K562 (cell line): ENCODE results near the gene FGF1. TPM values are rescaled to one million over a fixed set of nuclear protein-coding genes. Genes with fewer than 3 reads are reported as not detected.

Experiments used
- ATAC-seq: fragments of 200-7000 bp; cut with Tn5 transposase; 3 replicates; pipeline ENCODE4 v1.9.1; 2020; ENCODE audit warnings: moderate library complexity
- BruUV-seq: library from RNA; stranded (reverse); fragments of 400-500 nt; replicated peaks from 2 replicates; lab custom pipeline; 2021; lab: Mats Ljungman, UMichigan
- CTCF ChIA-PET: fragments of 300-600 bp; formaldehyde crosslinking; extraction: SDS; loops from one replicate; lab custom pipeline; 2021; ENCODE audit warnings: low intra/inter-chr PET ratio; lab: Yijun Ruan, JAX
- POLR2A ChIA-PET: fragments of 300-600, 350-650 bp; sonication (Branson Sonifier 250); formaldehyde crosslinking; extraction: SDS; loops from one replicate; lab custom pipeline; 2021; ENCODE audit warnings: antibody characterized with exemption, inconsistent platforms; lab: Yijun Ruan, JAX
- DNase-seq, 4 experiments: peaks; one replicate each; pipeline versions ENCODE4 v3.0.0 to v3.0.0-alpha.2; 2011 to 2018; ENCODE audit warnings: low spot score in 3 of 4, mixed read lengths in 3 of 4; ENCODE audit errors: extremely low read depth in 1 of 4
- FAIRE-seq: peaks from 2 replicates; lab custom pipeline; 2011; peaks lifted over from hg19 to GRCh38; lab: Jason Lieb, UNC
- H2AFZ ChIP-seq: 2 replicates; pipeline ENCODE4 v1.6.0; 2011; ENCODE audit warnings: low read depth, low read length, control low read depth, inconsistent platforms
- H3K27ac ChIP-seq: fragments of 200-600 bp; 3 replicates; pipeline ENCODE4 v1.8.0; 2011; ENCODE audit warnings: low read depth, mild to moderate bottlenecking, control low read depth, inconsistent platforms, low read length, moderate library complexity, mixed read lengths; ENCODE audit errors: extremely low read depth
- H3K27me3 ChIP-seq, 2 experiments: fragments of 300-600 bp in 1 of 2; 2 replicates in 1 of 2; 3 replicates in 1 of 2; pipeline versions ENCODE4 v1.6.0 to v1.8.0; 2011; ENCODE audit warnings: inconsistent platforms in 2 of 2, low read length in 2 of 2, mild to moderate bottlenecking in 1 of 2, mixed read lengths in 1 of 2, moderate library complexity in 1 of 2; ENCODE audit not compliant: control insufficient read depth in 2 of 2, insufficient read depth in 2 of 2
- H3K36me3 ChIP-seq: fragments of 300-600 bp; 3 replicates; pipeline ENCODE4 v1.8.0; 2011; ENCODE audit warnings: mild to moderate bottlenecking, low read length, inconsistent platforms; ENCODE audit not compliant: control insufficient read depth, insufficient read depth
- H3K4me1 ChIP-seq, 2 experiments: fragments of 200-600 bp in 1 of 2; replicated peaks in 1 of 2; 2 replicates in 1 of 2; 3 replicates in 1 of 2; pipeline versions ENCODE4 v1.5.1 to v1.8.0; 2011; ENCODE audit warnings: inconsistent platforms in 2 of 2, low read length in 2 of 2, mild to moderate bottlenecking in 1 of 2, mixed read lengths in 1 of 2, moderate library complexity in 1 of 2; ENCODE audit not compliant: control insufficient read depth in 2 of 2, insufficient read depth in 2 of 2
- H3K4me2 ChIP-seq: 2 replicates; pipeline ENCODE4 v1.6.1; 2011; ENCODE audit warnings: low read length, control low read depth, inconsistent platforms, mixed read lengths; ENCODE audit not compliant: insufficient read depth
- H3K4me3 ChIP-seq: fragments of 200-600 bp; sonication (generic), shearing (Covaris generic); 2 replicates; pipeline ENCODE4 v1.5.1; 2016; ENCODE audit warnings: control low read depth, inconsistent platforms
- H3K79me2 ChIP-seq: fragments of 200-600 bp; 3 replicates; pipeline ENCODE4 v1.8.0; 2011; ENCODE audit warnings: low read length, inconsistent platforms; ENCODE audit not compliant: control insufficient read depth, insufficient read depth
- H3K9ac ChIP-seq, 2 experiments: 2 replicates each; pipeline versions ENCODE4 v1.6.0 to v1.6.1; 2011; ENCODE audit warnings: low read depth in 2 of 2, low read length in 2 of 2, control low read depth in 1 of 2, inconsistent platforms in 1 of 2, mild to moderate bottlenecking in 1 of 2, mixed read lengths in 1 of 2; ENCODE audit not compliant: insufficient read depth in 1 of 2
- H3K9me1 ChIP-seq: one replicate; pipeline ENCODE4 v1.6.0; 2011; ENCODE audit warnings: inconsistent platforms, mild to moderate bottlenecking, low read length, moderate library complexity; ENCODE audit not compliant: control insufficient read depth, insufficient read depth
- H3K9me3 ChIP-seq: replicated peaks from 2 replicates; pipeline ENCODE4 v1.5.1; 2011; ENCODE audit warnings: low read depth, low read length, inconsistent platforms; ENCODE audit not compliant: control insufficient read depth, insufficient read depth
- H4K20me1 ChIP-seq: replicated peaks from 2 replicates; pipeline ENCODE4 v1.6.1; 2011; ENCODE audit warnings: low read length, inconsistent platforms, mixed read lengths; ENCODE audit not compliant: control insufficient read depth, insufficient read depth
- GATAD2B ChIP-seq: fragments of 450-650 bp; IDR thresholded peaks from 2 replicates; pipeline ENCODE4 v1.6.1; 2017; ENCODE audit warnings: mild to moderate bottlenecking, borderline replicate concordance
- LARP7 ChIP-seq: fragments of 450-650 bp; IDR thresholded peaks from 2 replicates; pipeline ENCODE4 v1.6.1; 2016
- MAFK ChIP-seq: IDR thresholded peaks from 2 replicates; pipeline ENCODE4 v1.6.1; 2011; ENCODE audit warnings: low read length, improper control_type of control experiment
- NFATC3 ChIP-seq: fragments of 450-650 bp; IDR thresholded peaks from 2 replicates; pipeline ENCODE4 v1.6.1; 2017; ENCODE audit warnings: mild to moderate bottlenecking
- NFYB ChIP-seq: IDR thresholded peaks from 2 replicates; pipeline ENCODE4 v1.6.1; 2011; ENCODE audit warnings: mild to moderate bottlenecking, moderate library complexity; ENCODE audit not compliant: insufficient read length; ENCODE audit errors: extremely low read depth
- PURB ChIP-seq: sonication (generic); formaldehyde crosslinking; IDR thresholded peaks from 2 replicates; pipeline ENCODE4 v1.9.0; 2021; ENCODE audit warnings: low read depth, mild to moderate bottlenecking, missing genetic modification reagents
- SLC30A9 ChIP-seq: fragments of 250-450 bp; sonication (Bioruptor Pico); IDR thresholded peaks from 2 replicates; pipeline ENCODE4 v1.8.0; 2022; ENCODE audit warnings: mild to moderate bottlenecking, moderate library complexity
- SMC3 ChIP-seq: conservative IDR thresholded peaks from 2 replicates; pipeline ENCODE4 v1.6.1; 2011; ENCODE audit warnings: low read depth, low read length, improper control_type of control experiment; ENCODE audit not compliant: insufficient read depth
- WGBS: fragments of 100-300 bp; shearing (Covaris generic); methylation state at CpG from one replicate; pipeline ENCODE4 v1.1.6; 2016; ENCODE audit warnings: low coverage, mixed read lengths; ENCODE audit not compliant: insufficient coverage; ENCODE audit errors: missing lambda C conversion rate; 5-methylcytosine and 5-hydroxymethylcytosine counted together
- in situ Hi-C: fragments of 300-500 bp; cut with MboI; formaldehyde crosslinking; loops from 4 replicates; pipeline ENCODE4 v1.15.0; 2018; ENCODE audit warnings: inconsistent platforms, mixed read lengths
- intact Hi-C: fragments of 100-400 bp; cut with micrococcal nuclease; formaldehyde crosslinking; loops from 2 replicates; pipeline ENCODE4 v1.14.2; 2022
- polyA plus RNA-seq, 8 experiments: library from polyadenylated mRNA; depleted of rRNA in 4 of 8; stranded (reverse) in 5 of 8; unstranded in 3 of 8; fragments of >200 nt; fragmentation: Nextera tagmentation in 2 of 8; fragmentation: Illumina TruSeq in 1 of 8; extraction: Ambion mirVana in 2 of 8; extraction: Trizol in 1 of 8; gene quantifications; 2 replicates each; pipeline versions ENCODE4 v1.2.1 to v1.2.3, GENCODE V29; 2011 to 2014; ENCODE audit warnings: inconsistent platforms in 1 of 8, missing spikeins in 1 of 8
- total RNA-seq, 7 experiments: library from RNA; depleted of rRNA in 6 of 7; stranded (reverse); fragments of >200 nt in 6 of 7; fragmentation: Illumina TruSeq in 2 of 7; extraction: Trizol in 2 of 7; gene quantifications; 2 replicates each; pipeline versions ENCODE4 v1.2.1 to v1.2.3, GENCODE V29; 2011 to 2021; ENCODE audit warnings: low replicate concordance in 1 of 7
- TF ChIP-seq, protein P1 (sequence below): fragments of 450-650 bp; formaldehyde crosslinking; IDR thresholded peaks from 2 replicates; pipeline ENCODE4 v1.4.0; 2020; ENCODE audit warnings: mild to moderate bottlenecking, moderate library complexity
- TF ChIP-seq, protein P2 (sequence below), 3 experiments: IDR thresholded peaks in 2 of 3; conservative IDR thresholded peaks in 1 of 3; 2 replicates each; pipeline ENCODE4 v1.5.1; 2011 to 2012; ENCODE audit warnings: low read length in 3 of 3, mild to moderate bottlenecking in 3 of 3, control low read depth in 2 of 3, improper control_type of control experiment in 1 of 3, inconsistent platforms in 1 of 3, low read depth in 1 of 3, mixed read lengths in 1 of 3, moderate library complexity in 1 of 3; ENCODE audit not compliant: insufficient read depth in 2 of 3
- TF ChIP-seq, protein P3 (sequence below): sonication (generic); formaldehyde crosslinking; IDR thresholded peaks from 2 replicates; pipeline ENCODE4 v1.8.0; 2022; ENCODE audit warnings: mild to moderate bottlenecking, missing genetic modification reagents, borderline replicate concordance
- TF ChIP-seq, protein P4 (sequence below): sonication (generic); formaldehyde crosslinking; IDR thresholded peaks from 2 replicates; pipeline ENCODE4 v1.8.0; 2022; ENCODE audit warnings: missing genetic modification reagents, mild to moderate bottlenecking, borderline replicate concordance
- TF ChIP-seq, protein P5 (sequence below), 2 experiments: fragments of 450-650 bp; conservative IDR thresholded peaks; 2 replicates each; pipeline ENCODE4 v1.6.1; 2017; ENCODE audit warnings: mild to moderate bottlenecking in 2 of 2, moderate library complexity in 2 of 2

FGF1 gene
- total and polyA plus RNA-seq, 9 of the 15 experiments (the other 6 are each of a cell fraction or from before 2014, with no cell fraction given), result not detected

DNA sequence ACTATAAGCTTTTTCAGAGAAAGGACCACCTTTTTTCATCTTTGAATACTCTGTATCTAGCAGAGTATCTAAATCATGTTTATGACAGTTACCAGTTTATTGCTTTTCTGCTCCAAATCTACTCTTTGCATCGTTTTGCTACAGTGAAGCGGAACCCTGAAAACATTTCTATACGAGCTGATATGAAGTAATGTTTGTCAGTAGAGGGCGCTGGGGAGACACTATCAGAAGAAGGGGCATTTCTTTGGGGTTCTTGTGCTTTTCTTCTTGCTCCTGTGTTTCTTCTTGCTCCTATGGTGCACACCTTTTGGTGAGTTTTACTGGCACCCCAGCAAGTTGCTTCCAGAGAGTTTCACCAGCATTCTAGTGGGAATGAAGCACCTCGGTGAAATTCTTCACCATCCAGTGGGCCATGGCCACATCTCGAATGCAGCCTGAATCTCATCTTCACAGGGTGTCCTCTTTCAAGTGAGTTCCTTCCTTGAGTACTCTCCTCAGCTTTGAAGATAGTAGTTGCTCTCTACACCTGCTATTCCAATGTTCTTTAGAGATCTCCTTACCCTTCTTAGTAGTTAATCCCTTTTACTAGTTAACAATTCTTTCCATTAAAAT, 98.4 kb downstream of the FGF1 start:
- FAIRE-seq (peak; percentile 91), ATAC-seq (peak; percentile 70), DNase-seq (peak; percentile 22 to 68 (median 30))
- intact Hi-C loops (loop anchor here (1.0 to 10.0 kb wide), 2 partner anchors 112 to 297 kb away; no protein-coding TSS in a partner anchor), in situ Hi-C loops (loop anchor here (10.0 kb wide), 1 partner anchor 107 kb away; no protein-coding TSS in a partner anchor)
- ChIA-PET CTCF (interaction anchor here (0.7 to 0.8 kb wide), 3 partner anchors 112 to 922 kb away, joined by 3 to 4 read pairs (median 4); no protein-coding TSS in a partner anchor), POLR2A (interaction anchor here (0.6 to 1.0 kb wide), 2 partner anchors 11 to 1981 kb away, joined by 3 read pairs; no protein-coding TSS in a partner anchor)
- BruUV-seq, result no TSS peak
- WGBS, result 11% methylated on average over 6 of the region's 6 CpGs
- Histone ChIP-seq H3K9me1 (no peaks in the 10 kb centered on the region), H2AFZ (no peak overlapping the region), H3K4me3 (no peak overlapping the region), H3K4me2 (no peak overlapping the region), H4K20me1 (no peaks in the 10 kb centered on the region), H3K27ac (no peak overlapping the region), H3K27me3 (peaks cover 0 to 10% of the 10 kb centered on the region in 2 experiments; a peak in 1 of 5 replicates), H3K9ac (no peak overlapping the region), H3K4me1 (no peaks in the 10 kb centered on the region), H3K36me3 (no peaks in the 10 kb centered on the region), H3K9me3 (no peaks in the 10 kb centered on the region), H3K79me2 (no peaks in the 10 kb centered on the region)
- TF ChIP-seq PURB (CRISPR knock-in tag), result no peak
- TF ChIP-seq NFATC3, result no peak
- TF ChIP-seq SMC3, result 0 out of 2 replicates have a peak, but pooled peaks have one; percentile 30
- no peak for TF ChIP-seq MAFK
- TF ChIP-seq, protein P1, sequence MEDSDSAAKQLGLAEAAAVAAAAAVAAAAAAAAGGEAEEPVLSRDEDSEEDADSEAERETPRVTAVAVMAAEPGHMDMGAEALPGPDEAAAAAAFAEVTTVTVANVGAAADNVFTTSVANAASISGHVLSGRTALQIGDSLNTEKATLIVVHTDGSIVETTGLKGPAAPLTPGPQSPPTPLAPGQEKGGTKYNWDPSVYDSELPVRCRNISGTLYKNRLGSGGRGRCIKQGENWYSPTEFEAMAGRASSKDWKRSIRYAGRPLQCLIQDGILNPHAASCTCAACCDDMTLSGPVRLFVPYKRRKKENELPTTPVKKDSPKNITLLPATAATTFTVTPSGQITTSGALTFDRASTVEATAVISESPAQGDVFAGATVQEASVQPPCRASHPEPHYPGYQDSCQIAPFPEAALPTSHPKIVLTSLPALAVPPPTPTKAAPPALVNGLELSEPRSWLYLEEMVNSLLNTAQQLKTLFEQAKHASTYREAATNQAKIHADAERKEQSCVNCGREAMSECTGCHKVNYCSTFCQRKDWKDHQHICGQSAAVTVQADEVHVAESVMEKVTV, result 0 out of 2 replicates have a peak, but pooled peaks have one; percentile 6
- TF ChIP-seq, protein P2, sequence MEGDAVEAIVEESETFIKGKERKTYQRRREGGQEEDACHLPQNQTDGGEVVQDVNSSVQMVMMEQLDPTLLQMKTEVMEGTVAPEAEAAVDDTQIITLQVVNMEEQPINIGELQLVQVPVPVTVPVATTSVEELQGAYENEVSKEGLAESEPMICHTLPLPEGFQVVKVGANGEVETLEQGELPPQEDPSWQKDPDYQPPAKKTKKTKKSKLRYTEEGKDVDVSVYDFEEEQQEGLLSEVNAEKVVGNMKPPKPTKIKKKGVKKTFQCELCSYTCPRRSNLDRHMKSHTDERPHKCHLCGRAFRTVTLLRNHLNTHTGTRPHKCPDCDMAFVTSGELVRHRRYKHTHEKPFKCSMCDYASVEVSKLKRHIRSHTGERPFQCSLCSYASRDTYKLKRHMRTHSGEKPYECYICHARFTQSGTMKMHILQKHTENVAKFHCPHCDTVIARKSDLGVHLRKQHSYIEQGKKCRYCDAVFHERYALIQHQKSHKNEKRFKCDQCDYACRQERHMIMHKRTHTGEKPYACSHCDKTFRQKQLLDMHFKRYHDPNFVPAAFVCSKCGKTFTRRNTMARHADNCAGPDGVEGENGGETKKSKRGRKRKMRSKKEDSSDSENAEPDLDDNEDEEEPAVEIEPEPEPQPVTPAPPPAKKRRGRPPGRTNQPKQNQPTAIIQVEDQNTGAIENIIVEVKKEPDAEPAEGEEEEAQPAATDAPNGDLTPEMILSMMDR (IDR thresholded peaks at IDR 0.05 in 2 of 3, conservative IDR thresholded peaks at IDR 0.05 in 1 of 3; ENCODE audit: insufficient read depth in 2 of 3, low read depth in 1 of 3, low read length in 3 of 3), result peak; percentile 63 to 72 (median 67)
- TF ChIP-seq, protein P3, sequence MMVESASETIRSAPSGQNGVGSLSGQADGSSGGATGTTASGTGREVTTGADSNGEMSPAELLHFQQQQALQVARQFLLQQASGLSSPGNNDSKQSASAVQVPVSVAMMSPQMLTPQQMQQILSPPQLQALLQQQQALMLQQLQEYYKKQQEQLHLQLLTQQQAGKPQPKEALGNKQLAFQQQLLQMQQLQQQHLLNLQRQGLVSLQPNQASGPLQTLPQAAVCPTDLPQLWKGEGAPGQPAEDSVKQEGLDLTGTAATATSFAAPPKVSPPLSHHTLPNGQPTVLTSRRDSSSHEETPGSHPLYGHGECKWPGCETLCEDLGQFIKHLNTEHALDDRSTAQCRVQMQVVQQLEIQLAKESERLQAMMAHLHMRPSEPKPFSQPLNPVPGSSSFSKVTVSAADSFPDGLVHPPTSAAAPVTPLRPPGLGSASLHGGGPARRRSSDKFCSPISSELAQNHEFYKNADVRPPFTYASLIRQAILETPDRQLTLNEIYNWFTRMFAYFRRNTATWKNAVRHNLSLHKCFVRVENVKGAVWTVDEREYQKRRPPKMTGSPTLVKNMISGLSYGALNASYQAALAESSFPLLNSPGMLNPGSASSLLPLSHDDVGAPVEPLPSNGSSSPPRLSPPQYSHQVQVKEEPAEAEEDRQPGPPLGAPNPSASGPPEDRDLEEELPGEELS (CRISPR knock-in tag), result no peak
- no peak for TF ChIP-seq SLC30A9 (CRISPR knock-in tag)
- TF ChIP-seq, protein P4, sequence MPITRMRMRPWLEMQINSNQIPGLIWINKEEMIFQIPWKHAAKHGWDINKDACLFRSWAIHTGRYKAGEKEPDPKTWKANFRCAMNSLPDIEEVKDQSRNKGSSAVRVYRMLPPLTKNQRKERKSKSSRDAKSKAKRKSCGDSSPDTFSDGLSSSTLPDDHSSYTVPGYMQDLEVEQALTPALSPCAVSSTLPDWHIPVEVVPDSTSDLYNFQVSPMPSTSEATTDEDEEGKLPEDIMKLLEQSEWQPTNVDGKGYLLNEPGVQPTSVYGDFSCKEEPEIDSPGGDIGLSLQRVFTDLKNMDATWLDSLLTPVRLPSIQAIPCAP (CRISPR knock-in tag), result no peak
- TF ChIP-seq, protein P5, sequence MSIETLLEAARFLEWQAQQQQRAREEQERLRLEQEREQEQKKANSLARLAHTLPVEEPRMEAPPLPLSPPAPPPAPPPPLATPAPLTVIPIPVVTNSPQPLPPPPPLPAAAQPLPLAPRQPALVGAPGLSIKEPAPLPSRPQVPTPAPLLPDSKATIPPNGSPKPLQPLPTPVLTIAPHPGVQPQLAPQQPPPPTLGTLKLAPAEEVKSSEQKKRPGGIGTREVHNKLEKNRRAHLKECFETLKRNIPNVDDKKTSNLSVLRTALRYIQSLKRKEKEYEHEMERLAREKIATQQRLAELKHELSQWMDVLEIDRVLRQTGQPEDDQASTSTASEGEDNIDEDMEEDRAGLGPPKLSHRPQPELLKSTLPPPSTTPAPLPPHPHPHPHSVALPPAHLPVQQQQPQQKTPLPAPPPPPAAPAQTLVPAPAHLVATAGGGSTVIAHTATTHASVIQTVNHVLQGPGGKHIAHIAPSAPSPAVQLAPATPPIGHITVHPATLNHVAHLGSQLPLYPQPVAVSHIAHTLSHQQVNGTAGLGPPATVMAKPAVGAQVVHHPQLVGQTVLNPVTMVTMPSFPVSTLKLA (conservative IDR thresholded peaks at IDR 0.05), result no peak
- TF ChIP-seq LARP7, result no peak
- TF ChIP-seq GATAD2B, result no peak
- no peak for TF ChIP-seq NFYB
